Smooth muscle cell (in vitro differentiated cells): Measurements from ENCODE around the gene C2orf92. TPM values are rescaled to one million over a fixed set of nuclear protein-coding genes. Genes with fewer than 3 reads are reported as not detected.

ENCODE experiments used
- DNase-seq: peaks from one replicate; lab custom pipeline; 2025; ENCODE audit not compliant: unreplicated experiment; lab: John Stamatoyannopoulos, UW
- H2AFZ ChIP-seq: fragments of 200-600 bp; sonication (generic); 2 replicates; pipeline ENCODE4 v1.6.0; 2016; ENCODE audit warnings: antibody characterized with exemption, low read depth, mild to moderate bottlenecking
- H3F3A ChIP-seq: fragments of 200-600 bp; sonication (generic); 2 replicates; pipeline ENCODE4 v1.6.0; 2017; ENCODE audit warnings: antibody characterized with exemption, low read depth
- H3K27ac ChIP-seq: fragments of 200-600 bp; sonication (generic); 2 replicates; pipeline ENCODE4 v1.5.1; 2016; ENCODE audit warnings: low read depth, mild to moderate bottlenecking
- H3K27me3 ChIP-seq: fragments of 200-600 bp; sonication (generic); 2 replicates; pipeline ENCODE4 v1.6.1; 2016; ENCODE audit warnings: low read depth, mild to moderate bottlenecking
- H3K36me3 ChIP-seq: fragments of 200-600 bp; sonication (generic); 2 replicates; pipeline ENCODE4 v1.5.1; 2016; ENCODE audit warnings: low read depth
- H3K4me1 ChIP-seq: fragments of 200-600 bp; sonication (generic); 2 replicates; pipeline ENCODE4 v1.5.1; 2016; ENCODE audit warnings: low read depth
- H3K4me2 ChIP-seq: fragments of 200-600 bp; sonication (generic); 2 replicates; pipeline ENCODE4 v1.6.0; 2016; ENCODE audit warnings: mild to moderate bottlenecking
- H3K4me3 ChIP-seq: fragments of 200-600 bp; sonication (generic); 2 replicates; pipeline ENCODE4 v1.5.1; 2016; ENCODE audit warnings: mild to moderate bottlenecking
- H3K79me2 ChIP-seq: fragments of 200-600 bp; sonication (generic); 2 replicates; pipeline ENCODE4 v1.6.0; 2016; ENCODE audit warnings: low read depth, mild to moderate bottlenecking
- H3K9ac ChIP-seq: fragments of 200-600 bp; sonication (generic); 2 replicates; pipeline ENCODE4 v1.6.0; 2016; ENCODE audit warnings: low read depth
- H3K9me3 ChIP-seq: fragments of 200-600 bp; sonication (generic); replicated peaks from 2 replicates; pipeline ENCODE4 v1.5.1; 2016; ENCODE audit warnings: low read depth
- H4K20me1 ChIP-seq: fragments of 200-600 bp; sonication (generic); 2 replicates; pipeline ENCODE4 v1.6.0; 2016; ENCODE audit warnings: low read depth
- CTCF ChIP-seq: fragments of 200-600 bp; sonication (generic); IDR thresholded peaks from 2 replicates; pipeline ENCODE4 v1.5.1; 2017; ENCODE audit warnings: borderline replicate concordance, mild to moderate bottlenecking, antibody characterized with exemption; ENCODE audit not compliant: insufficient read depth, poor library complexity, severe bottlenecking
- WGBS: methylation state at CpG from one replicate; pipeline ENCODE4 v1.1.7; 2016; ENCODE audit warnings: low lambda C conversion rate; 5-methylcytosine and 5-hydroxymethylcytosine counted together
- polyA plus RNA-seq: library from polyadenylated mRNA; unstranded; fragments of >200 nt; fragmentation: Nextera tagmentation; extraction: Ambion mirVana; gene quantifications from 2 replicates; pipeline ENCODE4 v1.2.1, GENCODE V29; 2016
- total RNA-seq: library from RNA; depleted of rRNA; stranded (reverse); fragments of >200 nt; gene quantifications from 2 replicates; pipeline ENCODE4 v1.2.3, GENCODE V29; 2014

C2orf92 gene
- total and polyA plus RNA-seq, 2 experiments from 2014 or later = 1.0 to 7.2 TPM

DNA sequence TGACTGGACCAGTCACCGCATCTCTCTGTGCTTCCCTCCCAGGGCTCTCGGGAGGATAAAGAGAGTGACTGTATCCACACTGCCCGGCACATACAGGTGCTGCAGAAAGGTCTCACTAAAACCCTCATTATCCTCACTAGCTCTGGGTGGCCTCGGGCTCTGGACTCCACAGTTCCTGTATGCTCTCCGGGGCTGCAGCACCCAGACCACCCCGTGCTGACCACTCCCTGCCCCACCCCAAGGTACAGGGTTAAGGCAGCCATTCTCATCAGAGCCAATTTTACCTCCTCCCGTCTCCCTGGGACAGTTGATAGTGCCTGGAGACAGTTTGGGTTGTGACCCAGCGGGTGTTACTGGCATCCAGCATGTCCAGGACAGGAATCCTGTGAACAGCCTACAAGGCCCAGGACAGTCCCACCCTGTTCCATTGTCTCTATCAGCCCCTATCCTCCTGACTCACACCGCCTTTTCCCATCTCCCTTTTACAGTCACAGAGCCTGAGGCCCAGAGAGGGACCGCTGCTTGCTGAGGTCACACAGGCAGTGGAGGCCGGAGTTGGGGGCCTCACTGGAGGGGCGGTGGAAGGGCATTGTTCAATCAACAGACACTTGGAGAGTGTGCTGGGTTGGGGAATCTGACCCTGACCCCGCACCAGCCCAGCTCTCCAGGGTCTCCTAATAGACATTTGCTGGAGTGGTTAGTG lies 45.6 kb downstream of the C2orf92 start:
- Histone ChIP-seq H3K79me2 (no peaks in the 10 kb centered on the region), H3K27ac (no peak overlapping the region), H3F3A (no peaks in the 10 kb centered on the region), H3K36me3 (no peaks in the 10 kb centered on the region), H3K9me3 (no peaks in the 10 kb centered on the region), H3K9ac (no peak overlapping the region), H4K20me1 (no peaks in the 10 kb centered on the region), H2AFZ (no peak overlapping the region), H3K4me3 (no peak overlapping the region), H3K27me3 (no peaks in the 10 kb centered on the region), H3K4me1 (no peaks in the 10 kb centered on the region), H3K4me2 (no peak overlapping the region)
- TF ChIP-seq CTCF = no peak
- no peak for DNase-seq
- 90% methylated on average over 13 of the region's 13 CpGs for WGBS

DNA sequence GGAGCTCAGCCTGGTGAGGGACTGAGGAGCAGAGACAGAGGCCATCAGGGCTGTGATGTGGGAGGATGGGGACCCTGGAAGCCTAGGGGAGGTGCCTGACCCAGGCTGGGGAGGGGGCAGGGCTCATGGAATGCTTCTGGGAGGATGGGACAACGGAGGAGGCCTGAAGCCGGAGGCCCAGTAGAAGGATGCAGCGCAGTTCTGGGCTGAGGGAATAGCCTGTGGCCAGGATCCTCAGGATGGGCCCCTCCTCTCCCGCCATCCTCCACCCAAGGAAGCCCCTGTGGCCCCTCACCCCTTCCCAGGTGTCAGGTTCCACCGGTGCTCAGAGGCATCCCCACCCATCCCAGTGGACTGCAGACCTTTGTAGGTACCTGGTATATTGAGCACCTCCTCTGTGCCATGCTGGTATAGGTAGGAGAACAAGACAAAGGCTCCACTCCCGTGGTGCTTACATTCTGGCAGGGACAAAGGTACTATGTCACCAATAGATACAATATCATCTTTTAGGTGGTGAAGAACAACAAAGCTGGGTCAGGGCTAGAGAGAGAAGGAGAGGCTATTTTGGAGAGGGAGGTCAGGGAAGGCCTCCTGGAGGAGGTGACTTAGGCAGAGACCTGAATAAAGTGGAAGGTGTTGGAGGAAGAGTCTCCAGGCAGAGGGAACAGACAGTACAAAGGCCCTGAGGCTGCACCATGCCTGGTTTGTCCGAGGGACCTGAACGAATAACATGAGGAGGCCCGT lies 46.6 kb downstream of the C2orf92 start:
- Histone ChIP-seq H3K4me1 (no peaks in the 10 kb centered on the region), H3K4me3 (no peak overlapping the region), H3K9ac (no peak overlapping the region), H3K79me2 (no peaks in the 10 kb centered on the region), H3K27ac (no peak overlapping the region), H3K9me3 (no peaks in the 10 kb centered on the region), H4K20me1 (no peaks in the 10 kb centered on the region), H3F3A (no peaks in the 10 kb centered on the region), H3K36me3 (no peaks in the 10 kb centered on the region), H2AFZ (no peak overlapping the region), H3K4me2 (no peak overlapping the region), H3K27me3 (no peaks in the 10 kb centered on the region)
- DNase-seq = no peak
- no peak for TF ChIP-seq CTCF
- WGBS = 83% methylated on average over 9 of the region's 9 CpGs

GRCh38 chr2:97716695-97717612 lies 47.4 kb downstream of the C2orf92 start:
- no peak for TF ChIP-seq CTCF
- no peak for DNase-seq
- Histone ChIP-seq H2AFZ (no peak overlapping the region), H3K4me1 (no peaks in the 10 kb centered on the region), H3K4me3 (no peak overlapping the region), H3F3A (no peaks in the 10 kb centered on the region), H3K36me3 (no peaks in the 10 kb centered on the region), H3K79me2 (no peaks in the 10 kb centered on the region), H3K27ac (no peak overlapping the region), H3K4me2 (no peak overlapping the region), H3K9ac (no peak overlapping the region), H4K20me1 (no peaks in the 10 kb centered on the region), H3K27me3 (no peaks in the 10 kb centered on the region), H3K9me3 (no peaks in the 10 kb centered on the region)
- WGBS = 93% methylated on average over 20 of the region's 21 CpGs
